Measurements from ENCODE around the gene SYNDIG1. TPM values are rescaled to one million over a fixed set of nuclear protein-coding genes. Genes with fewer than 3 reads are reported as not detected.
A peak's percentile ranks its signal among the peaks of the same experiment; 100 is the strongest.
"Not testable (repeated sequence)": the region's sequence is repeated elsewhere in the genome, so short reads cannot be mapped to it uniquely, and the experiment has no call there.

Gene SYNDIG1
- total RNA-seq, 1 donor = 1.6 TPM

- DNase-seq (ENCODE audit: low read depth) = peak; percentile 41
- no peak for TF ChIP-seq CTCF (IDR thresholded peaks at IDR 0.05; ENCODE audit: insufficient read depth, low read length)
- H3K4me3 ChIP-seq (ENCODE audit: low read depth, low read length) = no peak overlapping the region
Observed at GRCh38 chr20:24507182-24507853, 37.9 kb downstream of the SYNDIG1 start.

- H3K4me3 ChIP-seq (ENCODE audit: low read depth, low read length); DNase-seq (ENCODE audit: low read depth): not testable (repeated sequence)
Observed at GRCh38 chr20:24512441-24512840, 43.0 kb downstream of the SYNDIG1 start.

GRCh38 chr20:24518515-24518914, 49.1 kb downstream of the SYNDIG1 start:
- H3K4me3 ChIP-seq (ENCODE audit: low read depth, low read length) = no peak overlapping the region
- TF ChIP-seq CTCF (IDR thresholded peaks at IDR 0.05; ENCODE audit: insufficient read depth, low read length) = no peak
- DNase-seq (ENCODE audit: low read depth) = no peak

GRCh38 chr20:24519476-24519875, 50.0 kb downstream of the SYNDIG1 start:
- no peak for TF ChIP-seq CTCF (IDR thresholded peaks at IDR 0.05; ENCODE audit: insufficient read depth, low read length)
- no peak overlapping the region for H3K4me3 ChIP-seq (ENCODE audit: low read depth, low read length)
- no peak for DNase-seq (ENCODE audit: low read depth)

- no peak for DNase-seq (ENCODE audit: low read depth)
- no peak overlapping the region for H3K4me3 ChIP-seq (ENCODE audit: low read depth, low read length)
- TF ChIP-seq CTCF (IDR thresholded peaks at IDR 0.05; ENCODE audit: insufficient read depth, low read length) = no peak
Observed at GRCh38 chr20:24521032-24521431, 51.6 kb downstream of the SYNDIG1 start.

- no peak for DNase-seq (ENCODE audit: low read depth)
- TF ChIP-seq CTCF (IDR thresholded peaks at IDR 0.05; ENCODE audit: insufficient read depth, low read length) = no peak
- no peak overlapping the region for H3K4me3 ChIP-seq (ENCODE audit: low read depth, low read length)
Observed at GRCh38 chr20:24522452-24523330, 53.3 kb downstream of the SYNDIG1 start.

GRCh38 chr20:24523661-24524060, 54.2 kb downstream of the SYNDIG1 start:
- TF ChIP-seq CTCF (IDR thresholded peaks at IDR 0.05; ENCODE audit: insufficient read depth, low read length) = no peak
- H3K4me3 ChIP-seq (ENCODE audit: low read depth, low read length) = no peak overlapping the region
- no peak for DNase-seq (ENCODE audit: low read depth)
